Hepatocyte (in vitro differentiated cells): ENCODE data around the gene TCEA2.

Experiments
- CTCF ChIP-seq: fragments of 200-600 bp; sonication (generic); IDR thresholded peaks from 2 replicates; pipeline ENCODE4 v1.5.1; 2016; ENCODE audit warnings: antibody characterized with exemption, mild to moderate bottlenecking; ENCODE audit not compliant: poor library complexity
- EZH2 ChIP-seq: fragments of 200-600 bp; sonication (generic); IDR thresholded peaks from 2 replicates; pipeline ENCODE4 v1.6.1; 2016; ENCODE audit warnings: antibody characterized with exemption, mild to moderate bottlenecking, borderline replicate concordance
- EZH2phosphoT487 ChIP-seq: fragments of 200-600 bp; sonication (generic); IDR thresholded peaks from one replicate; pipeline ENCODE4 v1.6.1; 2018; ENCODE audit warnings: antibody characterized with exemption, mild to moderate bottlenecking, low read depth, moderate library complexity; ENCODE audit not compliant: unreplicated experiment, severe bottlenecking

- TF ChIP-seq CTCF, result no peak
- TF ChIP-seq EZH2, result no peak
- no peak for TF ChIP-seq EZH2phosphoT487
These were observed 12.0 kb downstream of the TCEA2 start for GRCh38 chr20:64074963-64075362.
